Lower leg skin (tissue), 3 donors: ENCODE measurements around the gene CYTH1.

Experiments
- POLR2A ChIP-seq, 2 donors: fragments of 450-650 bp; IDR thresholded peaks; one replicate each; pipeline ENCODE4 v1.6.1; 2016 to 2017; ENCODE audit warnings: antibody characterized with exemption in 2 of 2, mild to moderate bottlenecking in 1 of 2, moderate library complexity in 1 of 2
- TF ChIP-seq, protein P1 (sequence below), 3 donors: fragments of 450-650 bp; IDR thresholded peaks; one replicate each; pipeline ENCODE4 v1.5.1; 2016; ENCODE audit warnings: antibody characterized with exemption in 3 of 3, mild to moderate bottlenecking in 3 of 3, moderate library complexity in 2 of 3

GRCh38 chr17:78819402-78819801 lies 37.3 kb upstream of the CYTH1 start:
- TF ChIP-seq, protein P1, sequence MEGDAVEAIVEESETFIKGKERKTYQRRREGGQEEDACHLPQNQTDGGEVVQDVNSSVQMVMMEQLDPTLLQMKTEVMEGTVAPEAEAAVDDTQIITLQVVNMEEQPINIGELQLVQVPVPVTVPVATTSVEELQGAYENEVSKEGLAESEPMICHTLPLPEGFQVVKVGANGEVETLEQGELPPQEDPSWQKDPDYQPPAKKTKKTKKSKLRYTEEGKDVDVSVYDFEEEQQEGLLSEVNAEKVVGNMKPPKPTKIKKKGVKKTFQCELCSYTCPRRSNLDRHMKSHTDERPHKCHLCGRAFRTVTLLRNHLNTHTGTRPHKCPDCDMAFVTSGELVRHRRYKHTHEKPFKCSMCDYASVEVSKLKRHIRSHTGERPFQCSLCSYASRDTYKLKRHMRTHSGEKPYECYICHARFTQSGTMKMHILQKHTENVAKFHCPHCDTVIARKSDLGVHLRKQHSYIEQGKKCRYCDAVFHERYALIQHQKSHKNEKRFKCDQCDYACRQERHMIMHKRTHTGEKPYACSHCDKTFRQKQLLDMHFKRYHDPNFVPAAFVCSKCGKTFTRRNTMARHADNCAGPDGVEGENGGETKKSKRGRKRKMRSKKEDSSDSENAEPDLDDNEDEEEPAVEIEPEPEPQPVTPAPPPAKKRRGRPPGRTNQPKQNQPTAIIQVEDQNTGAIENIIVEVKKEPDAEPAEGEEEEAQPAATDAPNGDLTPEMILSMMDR (IDR thresholded peaks at IDR 0.05) = no peak
- no peak for TF ChIP-seq POLR2A (IDR thresholded peaks at IDR 0.05)
